HG03520 (cell line): ENCODE data around the gene C22orf15.

Experiments
- ATAC-seq: cut with Tn5 transposase; IDR thresholded peaks from one replicate; pipeline ENCODE4 v1.9.1; 2021; ENCODE audit warnings: mild to moderate bottlenecking, moderate library complexity; ENCODE audit not compliant: unreplicated experiment

Gene C22orf15

DNA sequence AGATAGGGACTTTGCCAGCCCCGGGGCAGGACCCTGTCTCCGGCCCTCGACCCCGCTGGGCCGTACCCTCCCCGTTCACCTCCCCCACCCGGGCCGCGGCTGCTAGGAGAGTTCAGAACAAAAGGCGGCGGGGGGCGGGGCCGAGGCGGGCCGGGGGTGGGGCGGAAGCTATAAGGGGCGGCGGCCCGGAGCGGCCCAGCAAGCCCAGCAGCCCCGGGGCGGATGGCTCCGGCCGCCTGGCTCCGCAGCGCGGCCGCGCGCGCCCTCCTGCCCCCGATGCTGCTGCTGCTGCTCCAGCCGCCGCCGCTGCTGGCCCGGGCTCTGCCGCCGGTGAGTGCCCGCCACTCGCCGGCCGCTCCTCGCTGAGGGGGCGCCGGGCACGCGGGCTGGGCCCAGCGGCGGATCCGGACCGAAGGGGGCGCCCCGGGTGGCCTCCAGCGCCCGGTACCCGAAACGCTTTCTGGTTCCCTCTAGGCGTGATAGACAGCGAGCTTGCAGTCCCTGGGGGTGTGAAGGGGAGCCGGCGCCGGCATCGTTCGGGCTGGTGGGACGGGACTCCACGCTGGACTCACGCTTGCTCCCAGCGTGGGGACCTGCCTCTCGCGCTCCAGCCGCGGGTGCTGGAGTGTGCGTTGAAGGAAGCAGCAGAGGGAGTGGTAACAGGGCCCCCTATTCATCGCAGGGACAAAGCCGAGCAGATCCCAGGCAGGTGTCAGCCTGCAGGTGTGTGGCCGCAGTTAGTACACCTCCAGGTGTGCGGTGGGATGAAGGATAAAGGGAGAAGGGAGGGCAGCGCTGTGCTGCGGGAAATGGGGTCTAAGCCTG lies 10.1 kb downstream of the C22orf15 start, which contains the start of gene MMP11:
MMP11 (plus strand) TSS at position 201 of the 825 bp plus-strand sequence; CDS start at position 223, 22 bp downstream.
- ATAC-seq, result no peak

DNA sequence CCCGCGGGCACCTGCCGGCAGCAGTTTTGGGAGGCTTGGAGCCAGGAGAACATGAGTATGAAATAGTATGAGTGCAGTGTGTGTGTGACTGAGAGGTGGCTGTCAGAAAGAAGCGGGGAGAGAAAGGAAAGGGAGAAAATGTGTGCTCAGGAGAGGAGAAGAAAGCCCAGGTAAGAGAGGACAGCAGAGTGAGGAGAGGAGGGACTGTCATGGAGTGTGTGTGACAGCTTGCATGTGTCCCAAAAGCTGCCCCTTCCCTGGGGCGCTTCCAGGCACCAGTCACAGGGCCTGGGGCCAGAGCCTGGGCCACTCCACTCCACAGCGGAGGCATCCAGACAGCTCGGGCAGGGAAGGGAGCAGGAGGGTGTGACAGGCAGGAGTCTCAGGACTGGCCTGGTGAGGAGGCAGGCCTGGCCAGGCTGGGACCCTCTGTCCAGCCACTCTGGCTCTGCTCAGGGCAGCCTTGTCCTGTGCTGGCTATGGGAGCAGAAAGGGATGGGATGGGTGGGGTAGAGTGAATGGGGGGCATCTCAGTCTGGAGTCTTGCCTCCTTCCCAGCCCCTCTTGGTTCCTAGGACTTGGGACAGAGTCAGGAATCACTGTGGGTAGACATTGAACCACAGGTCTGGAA lies 10.8 kb downstream of the C22orf15 start:
- ATAC-seq, result no peak

DNA sequence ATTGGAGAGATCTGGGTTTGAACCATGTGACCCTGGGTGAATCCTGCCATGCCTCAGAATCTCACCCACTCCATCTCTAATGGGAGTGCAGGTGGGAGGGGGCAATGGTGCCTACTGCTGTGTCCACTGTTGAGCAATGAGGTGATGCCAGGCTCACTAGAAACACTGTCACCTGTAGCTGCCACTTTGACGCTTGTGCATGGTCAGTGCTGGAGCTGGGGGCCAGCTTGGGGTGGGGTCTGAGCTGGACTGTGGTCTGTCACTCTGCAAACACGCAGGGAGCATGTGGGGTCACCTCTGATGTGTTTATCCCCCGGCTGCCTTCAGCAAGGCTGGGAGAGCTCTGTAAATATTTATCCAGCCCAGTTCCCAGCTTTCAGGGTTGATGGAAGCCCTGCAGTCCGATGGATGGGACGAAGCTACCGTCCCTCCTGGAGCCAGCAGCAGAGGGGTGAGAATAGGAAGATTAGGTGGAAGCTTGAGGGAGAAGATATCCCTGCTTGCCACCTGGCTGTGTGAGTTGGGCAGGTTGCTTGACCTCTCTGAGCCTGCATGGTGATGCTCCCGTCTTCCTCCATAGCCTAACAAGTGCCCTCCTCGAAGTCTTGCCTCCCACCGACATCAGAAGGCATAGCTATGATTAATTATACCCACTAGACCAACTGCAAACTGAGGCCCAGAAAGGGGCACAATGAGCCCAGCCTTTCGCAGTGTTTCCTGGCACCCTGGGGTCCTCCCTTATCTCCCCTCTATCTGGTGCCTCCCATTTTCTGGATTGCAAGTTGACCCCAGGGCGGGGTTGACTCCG lies 11.5 kb downstream of the C22orf15 start:
- no peak for ATAC-seq

DNA sequence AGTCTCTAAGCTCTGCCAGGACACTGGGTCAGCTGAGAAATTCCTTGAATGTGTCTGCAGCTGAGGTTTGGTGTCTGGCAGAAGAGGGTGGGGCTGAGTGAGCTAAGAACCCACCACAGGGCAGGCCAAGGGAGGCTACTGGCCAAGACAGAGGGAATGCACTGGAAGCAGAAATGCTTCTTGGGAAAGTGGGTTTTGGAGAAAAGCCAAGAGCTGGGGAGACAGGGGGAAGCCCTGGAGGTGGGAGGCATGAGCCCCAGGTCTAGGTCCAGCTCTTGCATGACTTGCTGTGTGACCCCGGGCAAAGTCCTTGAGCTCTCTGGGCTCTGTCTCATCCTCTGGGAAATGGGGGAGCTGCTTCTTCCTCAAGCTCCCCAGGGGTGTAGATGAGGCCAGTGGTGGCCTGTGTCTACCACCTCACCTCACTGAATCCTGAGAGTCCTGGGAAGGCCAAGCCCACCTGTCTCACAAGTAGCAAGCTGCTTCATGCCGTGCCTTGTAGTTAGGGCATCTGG lies 12.2 kb downstream of the C22orf15 start:
- no peak for ATAC-seq

DNA sequence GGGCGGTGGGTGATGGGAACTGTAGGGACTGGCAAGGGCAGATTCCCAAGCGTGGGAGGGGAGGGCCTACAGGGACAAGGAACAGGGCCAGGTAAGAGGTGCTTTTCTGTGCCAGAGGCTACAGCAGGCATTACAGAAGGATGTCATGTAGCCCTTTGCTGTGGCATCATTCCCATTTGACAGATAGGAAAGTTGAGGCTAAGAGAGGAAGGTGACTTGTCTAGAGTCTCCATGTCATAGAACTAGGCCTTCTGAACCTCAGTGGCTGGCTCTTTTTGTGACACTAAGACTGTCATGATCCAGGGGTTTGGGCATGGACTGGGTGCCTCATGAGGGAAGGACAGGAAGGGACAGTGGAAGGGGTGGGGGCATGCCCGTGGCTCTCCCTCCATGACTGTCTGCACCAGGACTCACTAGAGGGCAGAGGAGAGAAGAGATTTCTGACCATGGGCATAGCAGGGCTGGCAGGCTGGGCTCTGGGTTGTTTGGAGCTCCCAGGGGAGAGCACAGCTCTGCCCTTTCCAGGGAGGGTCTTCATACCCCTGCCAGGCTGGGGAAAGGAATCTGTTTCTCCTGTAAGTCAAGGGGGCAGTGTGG lies 13.1 kb downstream of the C22orf15 start:
- no peak for ATAC-seq

DNA sequence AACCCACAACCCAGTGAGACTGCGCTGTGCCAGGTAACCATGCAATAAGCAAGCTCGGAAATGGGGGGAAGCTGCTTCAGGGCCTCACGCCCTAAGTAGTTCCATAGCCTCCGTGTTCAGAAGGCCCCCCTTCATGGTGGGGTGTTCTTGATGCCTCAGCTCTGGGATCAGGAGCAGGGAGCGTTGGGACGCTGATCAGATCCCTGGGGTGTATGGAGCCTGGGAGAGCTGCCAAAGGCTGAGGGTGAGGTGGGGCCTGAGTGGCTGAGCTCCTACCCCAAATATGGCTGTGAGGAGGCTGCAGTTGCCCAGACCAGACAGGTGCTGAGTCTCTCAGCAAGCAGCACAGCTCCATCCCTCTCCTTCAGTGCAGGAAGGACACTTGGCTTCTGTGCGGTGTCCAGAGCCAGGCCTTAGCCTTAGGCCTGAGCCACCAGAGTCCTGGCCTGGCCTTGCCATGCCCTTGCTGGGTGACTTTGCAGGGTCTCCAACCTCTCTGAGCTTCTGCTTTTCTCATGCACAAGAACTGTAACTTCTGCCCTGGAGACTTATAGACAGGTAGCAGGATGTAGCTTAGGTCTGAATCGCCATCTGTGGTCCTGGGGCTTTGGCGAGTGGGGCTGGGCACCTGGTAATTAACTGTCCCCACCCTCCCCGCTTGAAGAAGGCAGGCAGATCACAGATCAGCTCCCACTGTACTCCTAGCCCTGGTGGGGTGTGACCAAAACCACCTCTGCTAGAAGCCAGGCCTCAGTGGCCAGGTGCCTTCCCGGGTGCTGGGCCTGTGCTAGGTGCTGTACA lies 15.2 kb downstream of the C22orf15 start:
- ATAC-seq, result no peak

DNA sequence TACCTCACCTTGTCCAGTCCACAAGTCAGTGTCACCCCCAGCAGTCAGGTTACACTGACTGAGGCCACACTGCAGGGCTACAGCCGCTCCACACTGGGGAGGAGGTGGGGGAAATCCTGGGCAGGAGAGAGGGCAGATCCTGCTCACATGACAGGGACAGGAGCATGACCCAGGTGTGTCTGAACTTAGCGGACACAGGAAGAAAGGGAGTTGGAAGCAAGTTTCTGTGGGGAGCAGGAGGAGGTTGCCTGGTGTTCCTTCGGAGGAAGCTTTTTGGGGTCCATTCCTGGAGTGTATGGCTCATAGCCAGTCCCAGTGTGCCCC lies 15.7 kb downstream of the C22orf15 start:
- no peak for ATAC-seq

DNA sequence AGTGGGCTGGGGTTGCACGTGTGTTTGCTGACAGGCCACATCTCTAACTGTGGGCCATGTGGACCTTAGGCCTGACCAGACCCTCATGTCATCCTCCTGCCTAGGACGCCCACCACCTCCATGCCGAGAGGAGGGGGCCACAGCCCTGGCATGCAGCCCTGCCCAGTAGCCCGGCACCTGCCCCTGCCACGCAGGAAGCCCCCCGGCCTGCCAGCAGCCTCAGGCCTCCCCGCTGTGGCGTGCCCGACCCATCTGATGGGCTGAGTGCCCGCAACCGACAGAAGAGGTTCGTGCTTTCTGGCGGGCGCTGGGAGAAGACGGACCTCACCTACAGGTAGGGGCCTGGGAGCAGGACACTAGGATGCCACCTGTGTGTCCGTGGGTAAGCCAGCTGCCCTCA lies 16.3 kb downstream of the C22orf15 start:
- no peak for ATAC-seq

DNA sequence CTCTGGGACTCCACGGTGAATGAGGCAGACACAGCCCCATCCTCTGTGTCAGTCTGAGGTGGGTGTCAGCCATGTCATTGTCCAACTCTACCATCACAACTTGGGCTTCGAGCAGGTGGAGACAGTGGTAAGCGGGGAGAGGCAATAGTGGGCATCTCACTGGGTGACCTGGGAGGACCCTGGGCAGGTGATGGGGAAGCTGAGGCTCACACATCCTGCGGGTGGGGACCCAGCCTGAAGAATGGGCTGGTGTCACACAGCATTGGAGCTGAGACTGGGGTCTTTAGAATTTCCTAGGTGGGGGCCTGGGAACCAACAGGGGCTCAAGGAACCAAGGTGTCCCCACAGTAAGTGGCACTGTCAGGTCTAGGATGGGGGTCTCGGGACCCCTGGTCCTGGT lies 16.9 kb downstream of the C22orf15 start:
- no peak for ATAC-seq

DNA sequence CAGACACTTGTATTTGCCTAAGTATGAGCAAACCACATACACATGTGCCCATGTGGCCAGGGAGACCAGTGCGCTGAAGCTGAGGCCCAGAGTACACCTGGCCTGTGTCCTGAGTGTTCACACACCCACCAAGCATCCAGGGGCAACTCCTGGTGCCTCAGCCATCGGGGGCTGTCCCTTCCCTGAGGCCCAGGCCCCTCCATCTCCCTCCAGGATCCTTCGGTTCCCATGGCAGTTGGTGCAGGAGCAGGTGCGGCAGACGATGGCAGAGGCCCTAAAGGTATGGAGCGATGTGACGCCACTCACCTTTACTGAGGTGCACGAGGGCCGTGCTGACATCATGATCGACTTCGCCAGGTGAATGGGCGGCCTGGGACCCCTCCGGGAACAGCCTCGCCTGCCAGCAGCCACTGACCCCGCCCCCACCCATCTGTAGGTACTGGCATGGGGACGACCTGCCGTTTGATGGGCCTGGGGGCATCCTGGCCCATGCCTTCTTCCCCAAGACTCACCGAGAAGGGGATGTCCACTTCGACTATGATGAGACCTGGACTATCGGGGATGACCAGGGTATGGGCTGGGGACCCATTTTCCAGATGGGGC lies 17.5 kb downstream of the C22orf15 start:
- no peak for ATAC-seq

DNA sequence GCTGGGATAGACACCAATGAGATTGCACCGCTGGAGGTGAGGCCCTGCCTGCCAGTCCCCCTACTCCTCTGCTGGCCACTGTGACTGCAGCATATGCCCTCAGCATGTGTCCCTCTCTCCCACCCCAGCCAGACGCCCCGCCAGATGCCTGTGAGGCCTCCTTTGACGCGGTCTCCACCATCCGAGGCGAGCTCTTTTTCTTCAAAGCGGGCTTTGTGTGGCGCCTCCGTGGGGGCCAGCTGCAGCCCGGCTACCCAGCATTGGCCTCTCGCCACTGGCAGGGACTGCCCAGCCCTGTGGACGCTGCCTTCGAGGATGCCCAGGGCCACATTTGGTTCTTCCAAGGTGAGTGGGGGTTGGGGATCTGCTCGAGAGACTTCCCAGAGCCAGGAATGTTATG lies 18.3 kb downstream of the C22orf15 start:
- ATAC-seq, result no peak

DNA sequence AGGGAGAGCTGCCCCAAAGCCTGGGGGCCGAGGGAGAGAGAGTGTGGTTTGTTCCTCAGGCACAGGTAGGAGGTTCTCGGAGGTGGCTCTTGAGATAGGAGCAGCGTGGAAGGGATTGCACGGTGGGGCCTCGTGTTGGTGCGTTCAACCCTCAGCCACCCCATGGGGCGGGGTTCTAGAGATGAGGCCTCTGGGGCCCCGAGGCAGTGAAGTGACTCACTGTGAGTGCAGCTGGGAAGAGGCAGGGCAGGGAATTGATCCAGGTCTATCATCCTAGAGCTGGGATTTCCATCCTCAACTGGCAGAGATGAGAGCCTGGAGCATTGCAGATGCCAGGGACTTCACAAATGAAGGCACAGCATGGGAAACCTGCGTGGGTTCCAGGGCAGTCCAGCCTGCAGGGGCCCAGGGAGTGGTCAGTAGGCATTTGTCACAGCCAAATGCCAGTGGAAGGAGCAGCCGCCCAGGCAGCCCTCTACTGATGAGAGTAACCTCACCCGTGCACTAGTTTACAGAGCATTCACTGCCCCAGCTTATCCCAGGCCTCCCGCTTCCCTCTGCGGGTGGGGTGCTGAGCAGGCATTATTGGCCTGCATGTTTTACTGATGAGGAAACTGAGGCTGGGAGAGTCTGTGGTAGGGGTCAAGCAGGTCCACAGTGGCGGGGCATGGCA lies 18.9 kb downstream of the C22orf15 start:
- ATAC-seq, result no peak

DNA sequence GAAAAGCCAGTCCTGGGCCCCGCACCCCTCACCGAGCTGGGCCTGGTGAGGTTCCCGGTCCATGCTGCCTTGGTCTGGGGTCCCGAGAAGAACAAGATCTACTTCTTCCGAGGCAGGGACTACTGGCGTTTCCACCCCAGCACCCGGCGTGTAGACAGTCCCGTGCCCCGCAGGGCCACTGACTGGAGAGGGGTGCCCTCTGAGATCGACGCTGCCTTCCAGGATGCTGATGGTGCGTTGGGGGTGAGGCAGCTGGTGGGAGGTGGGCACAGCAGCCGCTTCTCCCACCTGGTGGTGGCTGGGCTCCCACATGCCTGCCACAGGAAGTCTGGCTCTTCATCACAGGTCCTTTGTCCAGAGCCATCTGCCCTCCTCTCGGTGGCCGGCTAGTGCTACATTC lies 19.5 kb downstream of the C22orf15 start:
- ATAC-seq, result no peak

DNA sequence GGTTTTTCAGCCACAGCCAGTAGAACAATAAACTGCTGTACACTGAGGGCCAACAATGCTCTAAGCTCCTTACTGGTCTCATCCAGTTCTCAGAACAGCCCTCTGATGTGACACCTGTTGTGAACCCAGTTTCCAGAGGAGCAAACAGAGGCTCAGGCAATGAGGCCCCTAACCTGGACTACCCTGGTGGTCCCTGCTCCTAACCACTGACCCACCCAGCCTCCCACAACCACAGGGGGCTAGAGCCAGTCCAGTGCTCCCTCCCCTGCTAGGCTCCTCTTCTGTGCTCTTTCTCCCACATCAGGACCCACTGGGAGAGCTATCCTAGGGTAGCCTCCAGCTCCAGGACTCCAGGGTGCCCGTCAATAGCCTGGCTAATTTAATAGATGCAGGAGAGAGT lies 19.9 kb downstream of the C22orf15 start:
- ATAC-seq, result no peak

DNA sequence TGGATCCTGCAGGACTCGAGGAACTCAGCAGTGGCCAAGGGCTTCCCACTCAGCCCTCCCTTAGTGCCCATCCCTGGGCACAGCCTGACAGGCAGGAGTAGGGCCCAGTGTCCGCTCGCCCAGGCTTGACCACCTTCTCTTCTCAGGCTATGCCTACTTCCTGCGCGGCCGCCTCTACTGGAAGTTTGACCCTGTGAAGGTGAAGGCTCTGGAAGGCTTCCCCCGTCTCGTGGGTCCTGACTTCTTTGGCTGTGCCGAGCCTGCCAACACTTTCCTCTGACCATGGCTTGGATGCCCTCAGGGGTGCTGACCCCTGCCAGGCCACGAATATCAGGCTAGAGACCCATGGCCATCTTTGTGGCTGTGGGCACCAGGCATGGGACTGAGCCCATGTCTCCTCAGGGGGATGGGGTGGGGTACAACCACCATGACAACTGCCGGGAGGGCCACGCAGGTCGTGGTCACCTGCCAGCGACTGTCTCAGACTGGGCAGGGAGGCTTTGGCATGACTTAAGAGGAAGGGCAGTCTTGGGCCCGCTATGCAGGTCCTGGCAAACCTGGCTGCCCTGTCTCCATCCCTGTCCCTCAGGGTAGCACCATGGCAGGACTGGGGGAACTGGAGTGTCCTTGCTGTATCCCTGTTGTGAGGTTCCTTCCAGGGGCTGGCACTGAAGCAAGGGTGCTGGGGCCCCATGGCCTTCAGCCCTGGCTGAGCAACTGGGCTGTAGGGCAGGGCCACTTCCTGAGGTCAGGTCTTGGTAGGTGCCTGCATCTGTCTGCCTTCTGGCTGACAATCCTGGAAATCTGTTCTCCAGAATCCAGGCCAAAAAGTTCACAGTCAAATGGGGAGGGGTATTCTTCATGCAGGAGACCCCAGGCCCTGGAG lies 20.7 kb downstream of the C22orf15 start:
- ATAC-seq, result no peak

DNA sequence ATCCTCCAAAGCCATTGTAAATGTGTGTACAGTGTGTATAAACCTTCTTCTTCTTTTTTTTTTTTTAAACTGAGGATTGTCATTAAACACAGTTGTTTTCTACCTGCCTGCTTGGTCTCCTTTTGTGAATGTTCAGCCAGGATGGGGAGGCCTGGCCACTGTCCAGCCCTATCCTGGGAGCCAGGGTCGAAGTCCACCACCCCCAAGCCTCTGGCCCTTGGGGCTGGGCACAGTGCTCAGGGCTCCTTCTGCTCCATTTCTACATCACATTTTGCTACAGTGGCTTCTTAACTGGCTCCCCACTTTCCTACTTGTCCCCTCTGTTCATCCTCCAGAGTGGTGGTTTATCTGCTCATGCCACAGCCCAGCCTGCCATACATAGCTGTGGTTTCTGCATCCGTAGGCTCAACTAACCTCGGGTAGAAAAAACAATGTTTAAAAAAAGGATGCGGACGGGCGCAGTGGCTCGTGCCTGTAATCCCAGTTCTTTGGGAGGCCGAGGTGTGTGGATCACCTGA lies 21.5 kb downstream of the C22orf15 start:
- ATAC-seq, result no peak

DNA sequence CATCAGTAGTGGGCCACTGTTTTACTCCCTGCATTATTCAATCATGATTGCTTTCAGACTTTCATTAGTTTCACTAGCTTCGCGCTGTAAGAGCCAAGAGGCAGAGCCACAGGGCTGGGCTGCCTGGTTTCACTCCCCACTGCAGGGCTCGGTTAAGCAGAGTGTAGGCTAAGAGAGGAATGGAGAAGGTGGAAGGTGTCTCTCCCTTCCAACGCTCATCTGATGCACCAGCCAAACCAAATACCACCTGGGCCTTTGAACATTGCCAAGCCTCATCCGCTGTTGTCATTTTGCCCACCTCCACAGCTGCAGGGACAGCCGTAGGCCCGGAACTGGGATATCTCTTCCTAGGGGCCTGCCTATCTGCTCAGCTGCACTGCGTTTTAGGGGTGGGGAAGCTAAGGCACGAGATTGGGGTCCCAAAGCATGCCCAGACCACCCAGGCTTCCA lies 23.5 kb downstream of the C22orf15 start:
- no peak for ATAC-seq
